Activated CD4-positive, CD25-positive, alpha-beta regulatory T cell treated with anti-CD3 and anti-CD28 coated beads, Interleukin-2, amount 50 U/mL, for 72 hours (primary cell): ENCODE data around the gene KCNIP3.
A peak's percentile ranks its signal among the peaks of the same experiment; 100 is the strongest.

Experiments used
- DNase-seq: peaks from one replicate; pipeline ENCODE4 v3.0.0; 2021

KCNIP3 gene

GRCh38 chr2:95275151-95275515 is 22.0 kb upstream of the KCNIP3 start:
- peak; percentile 28 for DNase-seq

- peak; percentile 23 for DNase-seq
These were observed 21.4 kb upstream of the KCNIP3 start for GRCh38 chr2:95275601-95276243.

- no peak for DNase-seq
These were observed 20.8 kb upstream of the KCNIP3 start for GRCh38 chr2:95276244-95276887.

- no peak for DNase-seq
These were observed 20.3 kb upstream of the KCNIP3 start for GRCh38 chr2:95276888-95277245.

GRCh38 chr2:95277246-95277906 is 19.8 kb upstream of the KCNIP3 start:
- no peak for DNase-seq

- no peak for DNase-seq
These were observed 19.1 kb upstream of the KCNIP3 start for GRCh38 chr2:95278051-95278471.

GRCh38 chr2:95278637-95279225 is 18.4 kb upstream of the KCNIP3 start:
- no peak for DNase-seq

- no peak for DNase-seq
These were observed 17.6 kb upstream of the KCNIP3 start for GRCh38 chr2:95279435-95280035.

GRCh38 chr2:95281071-95281470 is 16.1 kb upstream of the KCNIP3 start:
- no peak for DNase-seq

- DNase-seq: no peak
These were observed 15.4 kb upstream of the KCNIP3 start for GRCh38 chr2:95281786-95282185.

- no peak for DNase-seq
These were observed 14.7 kb upstream of the KCNIP3 start for GRCh38 chr2:95282458-95282857.

GRCh38 chr2:95283562-95283961 is 13.6 kb upstream of the KCNIP3 start:
- no peak for DNase-seq

GRCh38 chr2:95284886-95285541 is 12.1 kb upstream of the KCNIP3 start:
- DNase-seq: no peak

GRCh38 chr2:95285542-95285932 is 11.6 kb upstream of the KCNIP3 start:
- DNase-seq: no peak

- DNase-seq: no peak
These were observed 9.8 kb upstream of the KCNIP3 start for GRCh38 chr2:95287336-95287735.

- no peak for DNase-seq
These were observed 9.3 kb upstream of the KCNIP3 start for GRCh38 chr2:95287806-95288205.

GRCh38 chr2:95289253-95289652 is 7.9 kb upstream of the KCNIP3 start:
- no peak for DNase-seq

GRCh38 chr2:95291222-95291621 is 5.9 kb upstream of the KCNIP3 start:
- no peak for DNase-seq

- no peak for DNase-seq
These were observed 4.4 kb upstream of the KCNIP3 start for GRCh38 chr2:95292623-95293260.

- DNase-seq: no peak
These were observed 2.4 kb upstream of the KCNIP3 start for GRCh38 chr2:95294579-95295250.

- DNase-seq: no peak
These were observed 1.8 kb upstream of the KCNIP3 start for GRCh38 chr2:95295376-95295775.

- DNase-seq: no peak
These were observed 1.1 kb upstream of the KCNIP3 start for GRCh38 chr2:95296011-95296410.
